ENCODE results near the gene USP38. TPM values are rescaled to one million over a fixed set of nuclear protein-coding genes. Genes with fewer than 3 reads are reported as not detected.
"Not testable (repeated sequence)": the region's sequence is repeated elsewhere in the genome, so short reads cannot be mapped to it uniquely, and the experiment has no call there.

Gene USP38
- total RNA-seq, 2 experiments from 2014 or later, result 26.6 to 30.9 TPM

DNA sequence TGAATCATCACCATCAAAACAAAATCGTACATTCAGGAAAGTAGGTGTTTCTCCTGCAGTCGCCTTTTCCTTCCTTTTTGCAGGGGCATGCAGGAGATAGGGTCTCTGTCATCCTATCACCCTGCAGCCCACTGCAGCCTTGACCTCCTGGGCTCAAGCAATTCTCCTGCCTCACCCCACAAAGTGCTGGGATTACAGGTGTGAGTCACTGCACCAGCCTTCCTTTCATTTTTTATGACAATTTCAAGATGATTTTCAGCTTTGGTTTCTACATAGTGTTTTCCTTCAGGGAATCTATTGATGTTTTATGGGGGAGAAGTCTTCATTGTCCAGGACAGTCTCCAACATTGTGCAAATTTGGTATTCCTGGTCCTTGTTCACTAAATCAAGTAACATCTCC, 71.7 kb downstream of the USP38 start:
- DNase-seq (no peak), ATAC-seq (no peak)
- no peaks in the 10 kb centered on the region for H3K36me3 Mint-ChIP-seq
- H3K4me3 Mint-ChIP-seq, result no peak overlapping the region
- H3K27ac Mint-ChIP-seq, result no peak overlapping the region
- no peaks in the 10 kb centered on the region for H3K9me3 Mint-ChIP-seq (ENCODE audit: low read depth)
- H3K27me3 Mint-ChIP-seq, result peaks cover 3% of the 10 kb centered on the region
- CTCF ChIA-PET, result no interaction called here
- H3K4me1 Mint-ChIP-seq, result peaks cover 2% of the 10 kb centered on the region

DNA sequence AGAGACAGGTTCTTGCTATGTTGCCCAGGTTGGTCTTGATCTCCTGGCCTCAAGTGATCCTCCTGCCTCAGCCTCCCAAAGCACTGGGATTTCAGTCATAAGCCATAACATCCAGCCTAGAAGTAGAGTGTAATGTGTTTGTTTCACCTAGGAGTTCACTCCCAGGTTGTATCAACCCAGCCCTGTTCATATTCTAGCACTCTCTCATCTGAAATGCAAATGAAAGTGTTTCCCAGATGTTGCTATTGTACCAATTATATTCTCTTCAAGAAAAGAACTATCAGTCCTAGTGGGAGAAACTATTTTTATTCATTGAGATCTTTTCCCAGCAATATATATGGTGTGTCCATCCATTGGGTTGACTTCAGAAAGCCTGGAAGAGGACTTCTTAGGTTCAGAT, 72.6 kb downstream of the USP38 start:
- Mint-ChIP-seq H3K27ac (no peak overlapping the region), H3K9me3 (ENCODE audit: low read depth) (no peaks in the 10 kb centered on the region), H3K4me3 (no peak overlapping the region), H3K36me3 (no peaks in the 10 kb centered on the region), H3K4me1 (peaks cover 2% of the 10 kb centered on the region), H3K27me3 (peaks cover 3% of the 10 kb centered on the region)
- ATAC-seq, result no peak
- CTCF ChIA-PET, result no interaction called here
- DNase-seq, result no peak

DNA sequence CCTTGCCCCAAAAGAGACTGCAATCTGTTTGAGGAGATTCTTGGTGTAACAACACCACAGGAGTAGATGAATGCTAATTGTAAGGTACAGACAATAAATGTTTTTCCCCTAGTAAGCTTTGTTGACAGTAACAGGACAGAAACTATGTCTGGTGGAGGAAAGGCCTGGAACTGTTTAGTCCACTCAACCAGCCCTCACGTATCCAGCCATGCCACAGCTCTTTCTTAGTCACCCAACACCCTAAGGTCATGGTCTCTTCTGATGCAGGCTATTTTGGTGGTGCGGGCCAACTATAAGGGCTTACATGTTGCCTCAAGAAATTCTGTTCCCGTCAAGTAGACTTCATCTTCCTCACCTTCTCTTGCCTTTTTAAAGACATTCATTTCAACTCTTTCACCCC, 76.0 kb downstream of the USP38 start:
- Mint-ChIP-seq H3K9me3 (ENCODE audit: low read depth) (peaks cover 4% of the 10 kb centered on the region), H3K4me3 (no peak overlapping the region), H3K4me1 (peaks cover 2% of the 10 kb centered on the region), H3K36me3 (no peaks in the 10 kb centered on the region), H3K27ac (no peak overlapping the region), H3K27me3 (peaks cover 3% of the 10 kb centered on the region)
- DNase-seq, result no peak
- CTCF ChIA-PET, result no interaction called here
- no peak for ATAC-seq

DNA sequence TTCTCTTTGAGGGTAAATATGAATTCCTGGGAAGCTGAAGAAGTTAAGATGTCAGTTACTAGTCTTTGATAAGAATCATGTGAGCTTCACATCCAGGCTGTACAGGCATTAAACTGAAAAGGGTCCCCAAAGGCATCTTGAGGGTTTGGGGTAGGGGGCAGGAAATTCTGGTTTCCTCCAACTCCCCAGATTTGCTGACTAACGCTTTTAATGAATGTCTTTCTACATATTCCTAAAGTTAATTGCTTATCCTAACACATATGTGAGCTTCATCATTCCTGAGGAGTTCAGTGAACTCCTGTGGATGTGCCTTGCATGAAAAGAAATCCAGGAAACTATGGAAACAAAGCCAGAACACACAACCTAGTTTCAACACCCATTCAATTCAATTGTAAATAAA, 78.1 kb downstream of the USP38 start:
- ATAC-seq (no peak), DNase-seq (no peak)
- Mint-ChIP-seq H3K4me3 (no peak overlapping the region), H3K9me3 (ENCODE audit: low read depth) (peaks cover 12% of the 10 kb centered on the region), H3K36me3 (no peaks in the 10 kb centered on the region), H3K4me1 (no peaks in the 10 kb centered on the region), H3K27ac (no peak overlapping the region), H3K27me3 (no peaks in the 10 kb centered on the region)
- CTCF ChIA-PET, result no interaction called here

DNA sequence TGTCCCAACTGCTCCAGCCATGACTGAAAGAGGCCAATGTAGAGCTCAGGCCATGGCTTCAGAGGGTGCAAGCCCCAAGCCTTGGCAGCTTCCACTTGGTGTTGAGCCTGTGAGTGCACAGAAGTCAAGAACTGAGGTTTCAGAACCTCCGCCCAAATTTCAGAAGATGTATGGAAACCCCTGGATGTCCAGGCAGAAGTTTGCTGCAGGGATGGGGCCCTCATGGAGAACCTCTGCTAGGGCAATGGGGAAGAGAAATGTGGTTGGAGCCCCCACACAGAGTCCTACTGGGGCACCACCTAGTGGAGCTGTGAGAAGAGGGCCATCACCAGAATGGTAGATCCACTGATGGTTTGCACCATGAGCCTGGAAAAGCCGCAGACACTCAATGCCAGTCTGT, 83.0 kb downstream of the USP38 start:
- H3K4me3 Mint-ChIP-seq, CTCF ChIA-PET, H3K27ac Mint-ChIP-seq, ATAC-seq, H3K4me1 Mint-ChIP-seq, H3K36me3 Mint-ChIP-seq, DNase-seq, H3K27me3 Mint-ChIP-seq: not testable (repeated sequence)
- peaks cover 14% of the 10 kb centered on the region for H3K9me3 Mint-ChIP-seq (ENCODE audit: low read depth)

DNA sequence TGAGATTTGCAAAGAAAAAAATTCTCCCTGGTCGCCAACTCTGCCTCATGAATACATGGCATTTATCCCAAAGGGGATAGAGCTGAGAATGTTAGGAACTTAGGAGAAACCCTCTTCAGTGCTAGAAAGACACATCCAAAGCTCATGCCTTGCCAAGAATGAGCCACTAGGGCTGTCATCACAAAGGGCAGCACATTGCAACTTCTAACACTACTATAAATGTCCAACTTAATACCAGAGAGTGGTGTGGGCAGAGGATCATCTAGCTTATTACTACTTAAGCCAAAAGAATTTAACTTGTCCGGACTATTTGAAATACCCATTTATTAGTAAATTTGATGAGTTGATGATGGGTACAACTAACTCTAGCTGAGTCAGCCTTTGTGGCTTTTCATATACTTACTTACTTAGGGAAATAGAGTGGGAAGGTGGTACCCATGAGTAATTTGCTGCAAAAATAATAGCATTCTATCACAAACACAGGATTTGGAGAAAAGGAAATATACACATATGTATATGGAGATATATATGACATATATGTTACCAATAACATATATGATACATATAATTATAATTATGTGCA, 85.6 kb downstream of the USP38 start:
- ATAC-seq (no peak), DNase-seq (no peak)
- CTCF ChIA-PET, result no interaction called here
- Mint-ChIP-seq H3K4me1 (no peaks in the 10 kb centered on the region), H3K27me3 (no peaks in the 10 kb centered on the region), H3K36me3 (no peaks in the 10 kb centered on the region), H3K4me3 (no peak overlapping the region), H3K27ac (no peak overlapping the region), H3K9me3 (ENCODE audit: low read depth) (peaks cover 14% of the 10 kb centered on the region)

Other genes starting within 250 kb of the USP38 start
- under 1 TPM; 0.55 to 0.91 TPM for gene GAB1, start 152.0 kb downstream of the USP38 start, total RNA-seq

All from activated CD8-positive, alpha-beta memory T cell treated with anti-CD3 and anti-CD28 coated beads, Interleukin-2, amount 10 ng/mL, durations not matched to agents 7 days and 5 days (primary cell).